Measurements from ENCODE around the gene MAP7.
"Not testable (repeated sequence)": the region's sequence is repeated elsewhere in the genome, so short reads cannot be mapped to it uniquely, and the experiment has no call there.

Gene MAP7

GRCh38 chr6:136438441-136438840, 111.8 kb downstream of the MAP7 start:
- Histone ChIP-seq H3K4me3 (ENCODE audit: insufficient read depth, low read depth, low read length, poor library complexity, severe bottlenecking) (no peak overlapping the region), H3K4me1 (ENCODE audit: control insufficient read depth, insufficient read depth, low read length, poor library complexity, severe bottlenecking) (no peaks in the 10 kb centered on the region), H3K27me3 (replicated peaks; ENCODE audit: control insufficient read depth, insufficient read depth, low read length, poor library complexity, severe bottlenecking) (no peaks in the 10 kb centered on the region), H3K27ac (ENCODE audit: insufficient read depth, low read length, poor library complexity, severe bottlenecking) (no peak overlapping the region), H3K9me3 (ENCODE audit: control insufficient read depth, low read length) (no peaks in the 10 kb centered on the region), H3K36me3 (ENCODE audit: control insufficient read depth, insufficient read depth, low read length) (no peaks in the 10 kb centered on the region)
- DNase-seq = no peak

GRCh38 chr6:136437246-136437645, 113.0 kb downstream of the MAP7 start:
- Histone ChIP-seq H3K9me3 (ENCODE audit: control insufficient read depth, low read length) (no peaks in the 10 kb centered on the region), H3K27me3 (replicated peaks; ENCODE audit: control insufficient read depth, insufficient read depth, low read length, poor library complexity, severe bottlenecking) (no peaks in the 10 kb centered on the region), H3K36me3 (ENCODE audit: control insufficient read depth, insufficient read depth, low read length) (no peaks in the 10 kb centered on the region), H3K4me1 (ENCODE audit: control insufficient read depth, insufficient read depth, low read length, poor library complexity, severe bottlenecking) (no peaks in the 10 kb centered on the region), H3K27ac (ENCODE audit: insufficient read depth, low read length, poor library complexity, severe bottlenecking) (no peak overlapping the region), H3K4me3 (ENCODE audit: insufficient read depth, low read depth, low read length, poor library complexity, severe bottlenecking) (no peak overlapping the region)
- no peak for DNase-seq

GRCh38 chr6:136435101-136435500, 115.1 kb downstream of the MAP7 start:
- no peak overlapping the region for H3K4me3 ChIP-seq (ENCODE audit: insufficient read depth, low read depth, low read length, poor library complexity, severe bottlenecking)
- H3K27me3 ChIP-seq (replicated peaks; ENCODE audit: control insufficient read depth, insufficient read depth, low read length, poor library complexity, severe bottlenecking) = no peaks in the 10 kb centered on the region
- H3K9me3 ChIP-seq (ENCODE audit: control insufficient read depth, low read length) = no peaks in the 10 kb centered on the region
- H3K4me1 ChIP-seq (ENCODE audit: control insufficient read depth, insufficient read depth, low read length, poor library complexity, severe bottlenecking) = no peaks in the 10 kb centered on the region
- no peak overlapping the region for H3K27ac ChIP-seq (ENCODE audit: insufficient read depth, low read length, poor library complexity, severe bottlenecking)
- no peak for DNase-seq
- H3K36me3 ChIP-seq (ENCODE audit: control insufficient read depth, insufficient read depth, low read length) = no peaks in the 10 kb centered on the region

- DNase-seq; H3K36me3 ChIP-seq (ENCODE audit: control insufficient read depth, insufficient read depth, low read length); H3K4me1 ChIP-seq (ENCODE audit: control insufficient read depth, insufficient read depth, low read length, poor library complexity, severe bottlenecking); H3K9me3 ChIP-seq (ENCODE audit: control insufficient read depth, low read length); H3K4me3 ChIP-seq (ENCODE audit: insufficient read depth, low read depth, low read length, poor library complexity, severe bottlenecking); H3K27ac ChIP-seq (ENCODE audit: insufficient read depth, low read length, poor library complexity, severe bottlenecking); H3K27me3 ChIP-seq (replicated peaks; ENCODE audit: control insufficient read depth, insufficient read depth, low read length, poor library complexity, severe bottlenecking): not testable (repeated sequence)
These were observed 118.9 kb downstream of the MAP7 start for GRCh38 chr6:136431306-136431705.

- Histone ChIP-seq H3K27me3 (replicated peaks; ENCODE audit: control insufficient read depth, insufficient read depth, low read length, poor library complexity, severe bottlenecking) (no peaks in the 10 kb centered on the region), H3K4me3 (ENCODE audit: insufficient read depth, low read depth, low read length, poor library complexity, severe bottlenecking) (no peak overlapping the region), H3K27ac (ENCODE audit: insufficient read depth, low read length, poor library complexity, severe bottlenecking) (no peak overlapping the region), H3K9me3 (ENCODE audit: control insufficient read depth, low read length) (no peaks in the 10 kb centered on the region), H3K4me1 (ENCODE audit: control insufficient read depth, insufficient read depth, low read length, poor library complexity, severe bottlenecking) (no peaks in the 10 kb centered on the region), H3K36me3 (ENCODE audit: control insufficient read depth, insufficient read depth, low read length) (no peaks in the 10 kb centered on the region)
- DNase-seq = no peak
These were observed 120.8 kb downstream of the MAP7 start for GRCh38 chr6:136429264-136430065.

GRCh38 chr6:136427378-136427717, 122.9 kb downstream of the MAP7 start:
- H3K27me3 ChIP-seq (replicated peaks; ENCODE audit: control insufficient read depth, insufficient read depth, low read length, poor library complexity, severe bottlenecking) = no peaks in the 10 kb centered on the region
- no peaks in the 10 kb centered on the region for H3K9me3 ChIP-seq (ENCODE audit: control insufficient read depth, low read length)
- DNase-seq = no peak
- H3K36me3 ChIP-seq (ENCODE audit: control insufficient read depth, insufficient read depth, low read length) = no peaks in the 10 kb centered on the region
- no peak overlapping the region for H3K4me3 ChIP-seq (ENCODE audit: insufficient read depth, low read depth, low read length, poor library complexity, severe bottlenecking)
- H3K27ac ChIP-seq (ENCODE audit: insufficient read depth, low read length, poor library complexity, severe bottlenecking) = no peak overlapping the region
- H3K4me1 ChIP-seq (ENCODE audit: control insufficient read depth, insufficient read depth, low read length, poor library complexity, severe bottlenecking) = no peaks in the 10 kb centered on the region

- no peaks in the 10 kb centered on the region for H3K4me1 ChIP-seq (ENCODE audit: control insufficient read depth, insufficient read depth, low read length, poor library complexity, severe bottlenecking)
- no peak overlapping the region for H3K27ac ChIP-seq (ENCODE audit: insufficient read depth, low read length, poor library complexity, severe bottlenecking)
- no peaks in the 10 kb centered on the region for H3K36me3 ChIP-seq (ENCODE audit: control insufficient read depth, insufficient read depth, low read length)
- DNase-seq = no peak
- H3K4me3 ChIP-seq (ENCODE audit: insufficient read depth, low read depth, low read length, poor library complexity, severe bottlenecking) = no peak overlapping the region
- H3K9me3 ChIP-seq (ENCODE audit: control insufficient read depth, low read length) = no peaks in the 10 kb centered on the region
- H3K27me3 ChIP-seq (replicated peaks; ENCODE audit: control insufficient read depth, insufficient read depth, low read length, poor library complexity, severe bottlenecking) = no peaks in the 10 kb centered on the region
These were observed 123.4 kb downstream of the MAP7 start for GRCh38 chr6:136426627-136427377.

GRCh38 chr6:136425793-136426192, 124.4 kb downstream of the MAP7 start:
- no peak for DNase-seq
- no peaks in the 10 kb centered on the region for H3K4me1 ChIP-seq (ENCODE audit: control insufficient read depth, insufficient read depth, low read length, poor library complexity, severe bottlenecking)
- no peaks in the 10 kb centered on the region for H3K9me3 ChIP-seq (ENCODE audit: control insufficient read depth, low read length)
- no peaks in the 10 kb centered on the region for H3K27me3 ChIP-seq (replicated peaks; ENCODE audit: control insufficient read depth, insufficient read depth, low read length, poor library complexity, severe bottlenecking)
- no peak overlapping the region for H3K4me3 ChIP-seq (ENCODE audit: insufficient read depth, low read depth, low read length, poor library complexity, severe bottlenecking)
- no peak overlapping the region for H3K27ac ChIP-seq (ENCODE audit: insufficient read depth, low read length, poor library complexity, severe bottlenecking)
- no peaks in the 10 kb centered on the region for H3K36me3 ChIP-seq (ENCODE audit: control insufficient read depth, insufficient read depth, low read length)

- H3K27me3 ChIP-seq (replicated peaks; ENCODE audit: control insufficient read depth, insufficient read depth, low read length, poor library complexity, severe bottlenecking) = no peaks in the 10 kb centered on the region
- no peak overlapping the region for H3K27ac ChIP-seq (ENCODE audit: insufficient read depth, low read length, poor library complexity, severe bottlenecking)
- no peaks in the 10 kb centered on the region for H3K9me3 ChIP-seq (ENCODE audit: control insufficient read depth, low read length)
- H3K4me3 ChIP-seq (ENCODE audit: insufficient read depth, low read depth, low read length, poor library complexity, severe bottlenecking) = no peak overlapping the region
- no peak for DNase-seq
- no peaks in the 10 kb centered on the region for H3K36me3 ChIP-seq (ENCODE audit: control insufficient read depth, insufficient read depth, low read length)
- no peaks in the 10 kb centered on the region for H3K4me1 ChIP-seq (ENCODE audit: control insufficient read depth, insufficient read depth, low read length, poor library complexity, severe bottlenecking)
These were observed 125.3 kb downstream of the MAP7 start for GRCh38 chr6:136424901-136425300.

GRCh38 chr6:136424450-136424849, 125.8 kb downstream of the MAP7 start:
- Histone ChIP-seq H3K27ac (ENCODE audit: insufficient read depth, low read length, poor library complexity, severe bottlenecking) (no peak overlapping the region), H3K36me3 (ENCODE audit: control insufficient read depth, insufficient read depth, low read length) (no peaks in the 10 kb centered on the region), H3K27me3 (replicated peaks; ENCODE audit: control insufficient read depth, insufficient read depth, low read length, poor library complexity, severe bottlenecking) (no peaks in the 10 kb centered on the region), H3K4me1 (ENCODE audit: control insufficient read depth, insufficient read depth, low read length, poor library complexity, severe bottlenecking) (no peaks in the 10 kb centered on the region), H3K9me3 (ENCODE audit: control insufficient read depth, low read length) (no peaks in the 10 kb centered on the region), H3K4me3 (ENCODE audit: insufficient read depth, low read depth, low read length, poor library complexity, severe bottlenecking) (no peak overlapping the region)
- no peak for DNase-seq

All from effector memory CD4-positive, alpha-beta T cell (primary cell).